Ishikawa (cell line): ENCODE results near the gene TM9SF3.

Experiments used
- CREB1 ChIP-seq: IDR thresholded peaks from 2 replicates; pipeline ENCODE4 v1.6.1; 2012; ENCODE audit warnings: low read depth
- EGR1 ChIP-seq: IDR thresholded peaks from 2 replicates; pipeline ENCODE4 v1.6.1; 2012
- EP300 ChIP-seq: IDR thresholded peaks from 2 replicates; pipeline ENCODE4 v1.6.1; 2012; ENCODE audit warnings: borderline replicate concordance
- FOXM1 ChIP-seq: IDR thresholded peaks from 2 replicates; pipeline ENCODE4 v1.6.1; 2012; ENCODE audit warnings: low read depth, borderline replicate concordance
- TAF1 ChIP-seq: IDR thresholded peaks from 2 replicates; pipeline ENCODE4 v1.6.1; 2012; ENCODE audit warnings: low read depth, mild to moderate bottlenecking
- YY1 ChIP-seq: IDR thresholded peaks from 2 replicates; pipeline ENCODE4 v1.6.1; 2012; ENCODE audit warnings: low read depth
- TF ChIP-seq, protein P1 (sequence below): IDR thresholded peaks from 2 replicates; pipeline ENCODE4 v1.6.1; 2012; ENCODE audit warnings: low read depth, mild to moderate bottlenecking
- TF ChIP-seq, protein P2 (sequence below): IDR thresholded peaks from 2 replicates; pipeline ENCODE4 v1.6.1; 2012

DNA sequence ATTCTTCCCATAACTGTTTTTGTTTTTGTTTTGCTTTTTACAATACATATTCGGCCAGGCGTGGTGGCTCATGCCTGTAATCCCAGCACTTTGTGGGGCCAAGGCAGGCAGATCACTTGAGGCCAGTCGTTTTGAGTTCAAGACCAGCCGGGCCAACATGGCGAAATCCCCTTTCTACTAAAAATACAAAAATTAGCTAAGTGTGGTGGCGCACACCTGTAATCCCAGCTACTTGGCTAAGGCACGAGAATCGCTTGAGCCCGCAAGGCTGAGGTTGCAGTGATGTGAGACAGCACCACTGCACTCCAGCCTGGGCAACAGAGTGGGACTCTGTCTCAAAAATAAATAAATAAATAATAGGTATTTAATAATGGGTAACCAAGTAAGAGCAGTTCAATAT lies 2.3 kb downstream of the TM9SF3 start:
- no peak for TF ChIP-seq EP300
- TF ChIP-seq, protein P1, sequence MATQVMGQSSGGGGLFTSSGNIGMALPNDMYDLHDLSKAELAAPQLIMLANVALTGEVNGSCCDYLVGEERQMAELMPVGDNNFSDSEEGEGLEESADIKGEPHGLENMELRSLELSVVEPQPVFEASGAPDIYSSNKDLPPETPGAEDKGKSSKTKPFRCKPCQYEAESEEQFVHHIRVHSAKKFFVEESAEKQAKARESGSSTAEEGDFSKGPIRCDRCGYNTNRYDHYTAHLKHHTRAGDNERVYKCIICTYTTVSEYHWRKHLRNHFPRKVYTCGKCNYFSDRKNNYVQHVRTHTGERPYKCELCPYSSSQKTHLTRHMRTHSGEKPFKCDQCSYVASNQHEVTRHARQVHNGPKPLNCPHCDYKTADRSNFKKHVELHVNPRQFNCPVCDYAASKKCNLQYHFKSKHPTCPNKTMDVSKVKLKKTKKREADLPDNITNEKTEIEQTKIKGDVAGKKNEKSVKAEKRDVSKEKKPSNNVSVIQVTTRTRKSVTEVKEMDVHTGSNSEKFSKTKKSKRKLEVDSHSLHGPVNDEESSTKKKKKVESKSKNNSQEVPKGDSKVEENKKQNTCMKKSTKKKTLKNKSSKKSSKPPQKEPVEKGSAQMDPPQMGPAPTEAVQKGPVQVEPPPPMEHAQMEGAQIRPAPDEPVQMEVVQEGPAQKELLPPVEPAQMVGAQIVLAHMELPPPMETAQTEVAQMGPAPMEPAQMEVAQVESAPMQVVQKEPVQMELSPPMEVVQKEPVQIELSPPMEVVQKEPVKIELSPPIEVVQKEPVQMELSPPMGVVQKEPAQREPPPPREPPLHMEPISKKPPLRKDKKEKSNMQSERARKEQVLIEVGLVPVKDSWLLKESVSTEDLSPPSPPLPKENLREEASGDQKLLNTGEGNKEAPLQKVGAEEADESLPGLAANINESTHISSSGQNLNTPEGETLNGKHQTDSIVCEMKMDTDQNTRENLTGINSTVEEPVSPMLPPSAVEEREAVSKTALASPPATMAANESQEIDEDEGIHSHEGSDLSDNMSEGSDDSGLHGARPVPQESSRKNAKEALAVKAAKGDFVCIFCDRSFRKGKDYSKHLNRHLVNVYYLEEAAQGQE = no peak
- TF ChIP-seq YY1 = no peak
- TF ChIP-seq EGR1 = no peak
- TF ChIP-seq, protein P2, sequence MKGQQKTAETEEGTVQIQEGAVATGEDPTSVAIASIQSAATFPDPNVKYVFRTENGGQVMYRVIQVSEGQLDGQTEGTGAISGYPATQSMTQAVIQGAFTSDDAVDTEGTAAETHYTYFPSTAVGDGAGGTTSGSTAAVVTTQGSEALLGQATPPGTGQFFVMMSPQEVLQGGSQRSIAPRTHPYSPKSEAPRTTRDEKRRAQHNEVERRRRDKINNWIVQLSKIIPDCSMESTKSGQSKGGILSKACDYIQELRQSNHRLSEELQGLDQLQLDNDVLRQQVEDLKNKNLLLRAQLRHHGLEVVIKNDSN = no peak
- TF ChIP-seq FOXM1 = no peak
- TF ChIP-seq CREB1 = no peak
- no peak for TF ChIP-seq TAF1
